A673 (cell line): ENCODE results near the gene BACE2. TPM values are rescaled to one million over a fixed set of nuclear protein-coding genes. Genes with fewer than 3 reads are reported as not detected.

Source experiments
- BruUV-seq: library from RNA; stranded (reverse); fragments of 400-500 nt; replicated peaks from 2 replicates; lab custom pipeline; 2021; lab: Mats Ljungman, UMichigan
- CTCF ChIA-PET: fragments of 300-600 bp; sonication (Branson Sonifier 250); formaldehyde crosslinking; loops from one replicate; lab custom pipeline; 2022; ENCODE audit warnings: antibody characterized with exemption; lab: Charles Lee
- POLR2A ChIA-PET: fragments of 300-600 bp; sonication (Branson Sonifier 250); formaldehyde crosslinking; loops from one replicate; lab custom pipeline; 2022; ENCODE audit warnings: antibody characterized with exemption; ENCODE audit not compliant: low non-redundant PET; lab: Charles Lee
- DNase-seq: peaks from one replicate; pipeline ENCODE4 v3.0.0-alpha.2; 2015; ENCODE audit warnings: low spot score
- H3K27ac ChIP-seq: fragments of 200-600 bp; sonication (generic); 2 replicates; pipeline ENCODE4 v1.5.1; 2016; ENCODE audit warnings: mixed run types, low read depth, mild to moderate bottlenecking, mixed read lengths, antibody characterized with exemption, low read length; ENCODE audit not compliant: poor library complexity, severe bottlenecking
- H3K27me3 ChIP-seq: fragments of 200-600 bp; sonication (generic); replicated peaks from 2 replicates; pipeline ENCODE4 v1.6.1; 2017; ENCODE audit warnings: mixed run types, low read depth, mild to moderate bottlenecking, mixed read lengths, antibody characterized with exemption, low read length; ENCODE audit not compliant: insufficient read depth, poor library complexity
- H3K36me3 ChIP-seq: fragments of 200-600 bp; sonication (generic); 2 replicates; pipeline ENCODE4 v1.6.1; 2016; ENCODE audit warnings: mixed run types, mild to moderate bottlenecking, mixed read lengths, antibody characterized with exemption, low read length; ENCODE audit not compliant: insufficient read depth, poor library complexity, severe bottlenecking
- H3K4me1 ChIP-seq: fragments of 200-600 bp; sonication (generic); 2 replicates; pipeline ENCODE4 v1.6.1; 2017; ENCODE audit warnings: mixed run types, mild to moderate bottlenecking, mixed read lengths, antibody characterized with exemption, low read length; ENCODE audit not compliant: insufficient read depth, poor library complexity, severe bottlenecking
- H3K4me3 ChIP-seq: fragments of 200-600 bp; sonication (generic); 2 replicates; pipeline ENCODE4 v1.5.1; 2016; ENCODE audit warnings: low read depth, mixed run types, mild to moderate bottlenecking, mixed read lengths, low read length; ENCODE audit not compliant: poor library complexity, severe bottlenecking
- H3K9me3 ChIP-seq: fragments of 200-600 bp; sonication (generic); 2 replicates; pipeline ENCODE4 v1.6.1; 2016; ENCODE audit warnings: mixed run types, low read depth, mild to moderate bottlenecking, mixed read lengths, antibody characterized with exemption, low read length; ENCODE audit not compliant: poor library complexity, severe bottlenecking
- EZH2 ChIP-seq: fragments of 200-600 bp; sonication (generic); IDR thresholded peaks from 2 replicates; pipeline ENCODE4 v1.6.1; 2017; ENCODE audit warnings: borderline replicate concordance, low read depth, mild to moderate bottlenecking, mixed read lengths, antibody characterized with exemption, low read length; ENCODE audit not compliant: poor library complexity, severe bottlenecking
- intact Hi-C: fragments of 100-400 bp; cut with micrococcal nuclease; formaldehyde crosslinking; loops from one replicate; pipeline ENCODE4 v1.10.0; 2022; ENCODE audit not compliant: unreplicated experiment
- total RNA-seq: library from RNA; stranded (reverse); gene quantifications from 2 replicates; pipeline ENCODE4 v1.2.3, GENCODE V29; 2021
- TF ChIP-seq, protein P1 (sequence below): fragments of 300-800, 200-600 bp; sonication (generic); conservative IDR thresholded peaks from 2 replicates; pipeline ENCODE4 v1.5.1; 2017; ENCODE audit warnings: low read depth, mild to moderate bottlenecking, antibody characterized with exemption, low read length, moderate library complexity, mixed read lengths

BACE2 gene
- total RNA-seq, 1 experiment from 2014 or later = 6.9 TPM

DNA sequence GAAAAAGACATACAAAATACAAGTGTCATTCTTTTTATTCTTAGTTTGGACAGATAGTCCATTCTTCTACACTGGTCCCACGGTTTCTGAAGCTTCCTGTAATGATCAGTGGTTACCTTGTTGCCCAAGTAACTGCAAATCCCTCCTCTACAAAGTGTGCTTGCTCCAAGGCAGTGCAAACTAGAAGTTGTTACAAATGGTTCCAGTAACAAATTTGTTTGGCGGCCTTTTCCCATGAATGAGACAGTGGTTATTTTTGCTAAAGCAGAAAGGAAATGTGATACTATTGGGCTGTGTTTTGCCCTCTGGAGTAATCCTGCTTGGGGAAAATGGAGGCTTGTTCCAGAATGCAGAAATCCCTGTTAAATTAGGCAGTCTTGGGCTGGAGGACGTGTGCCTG, 8.9 kb downstream of the BACE2 start:
- Histone ChIP-seq H3K4me3 (no peak overlapping the region), H3K9me3 (no peaks in the 10 kb centered on the region), H3K27ac (no peak overlapping the region), H3K4me1 (no peaks in the 10 kb centered on the region), H3K36me3 (no peaks in the 10 kb centered on the region), H3K27me3 (no peaks in the 10 kb centered on the region)
- no peak for TF ChIP-seq EZH2
- TF ChIP-seq, protein P1, sequence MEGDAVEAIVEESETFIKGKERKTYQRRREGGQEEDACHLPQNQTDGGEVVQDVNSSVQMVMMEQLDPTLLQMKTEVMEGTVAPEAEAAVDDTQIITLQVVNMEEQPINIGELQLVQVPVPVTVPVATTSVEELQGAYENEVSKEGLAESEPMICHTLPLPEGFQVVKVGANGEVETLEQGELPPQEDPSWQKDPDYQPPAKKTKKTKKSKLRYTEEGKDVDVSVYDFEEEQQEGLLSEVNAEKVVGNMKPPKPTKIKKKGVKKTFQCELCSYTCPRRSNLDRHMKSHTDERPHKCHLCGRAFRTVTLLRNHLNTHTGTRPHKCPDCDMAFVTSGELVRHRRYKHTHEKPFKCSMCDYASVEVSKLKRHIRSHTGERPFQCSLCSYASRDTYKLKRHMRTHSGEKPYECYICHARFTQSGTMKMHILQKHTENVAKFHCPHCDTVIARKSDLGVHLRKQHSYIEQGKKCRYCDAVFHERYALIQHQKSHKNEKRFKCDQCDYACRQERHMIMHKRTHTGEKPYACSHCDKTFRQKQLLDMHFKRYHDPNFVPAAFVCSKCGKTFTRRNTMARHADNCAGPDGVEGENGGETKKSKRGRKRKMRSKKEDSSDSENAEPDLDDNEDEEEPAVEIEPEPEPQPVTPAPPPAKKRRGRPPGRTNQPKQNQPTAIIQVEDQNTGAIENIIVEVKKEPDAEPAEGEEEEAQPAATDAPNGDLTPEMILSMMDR = no peak
- BruUV-seq = no TSS peak
- intact Hi-C loops = no loop called here
- DNase-seq = no peak
- ChIA-PET CTCF (no interaction called here), POLR2A (no interaction called here)

DNA sequence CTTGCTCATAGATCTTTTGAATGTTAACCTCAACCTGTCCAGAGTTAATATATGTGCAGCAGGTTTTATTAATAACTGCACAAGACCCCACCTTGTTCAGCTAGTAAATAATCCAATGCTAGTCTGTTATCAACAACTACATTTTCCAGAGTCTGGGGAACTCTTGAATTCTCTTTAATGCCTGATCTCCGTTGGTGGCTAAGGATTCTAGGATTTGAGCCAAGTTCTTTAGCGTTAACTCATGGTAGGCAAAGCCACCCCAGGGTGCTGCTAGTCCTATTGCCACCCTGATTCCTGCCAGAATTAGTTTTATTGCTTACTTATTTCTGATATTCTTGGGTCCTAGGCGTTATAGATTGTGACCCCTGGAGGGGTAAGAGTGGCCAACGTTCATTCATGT, 12.8 kb downstream of the BACE2 start:
- H3K4me3 ChIP-seq = no peak overlapping the region
- TF ChIP-seq, protein P1 = no peak
- no peak for TF ChIP-seq EZH2
- no peaks in the 10 kb centered on the region for H3K4me1 ChIP-seq
- CTCF ChIA-PET = no interaction called here
- POLR2A ChIA-PET = no interaction called here
- H3K9me3 ChIP-seq = no peaks in the 10 kb centered on the region
- intact Hi-C loops = no loop called here
- no peaks in the 10 kb centered on the region for H3K36me3 ChIP-seq
- BruUV-seq = no TSS peak
- no peaks in the 10 kb centered on the region for H3K27me3 ChIP-seq
- no peak for DNase-seq
- H3K27ac ChIP-seq = no peak overlapping the region

DNA sequence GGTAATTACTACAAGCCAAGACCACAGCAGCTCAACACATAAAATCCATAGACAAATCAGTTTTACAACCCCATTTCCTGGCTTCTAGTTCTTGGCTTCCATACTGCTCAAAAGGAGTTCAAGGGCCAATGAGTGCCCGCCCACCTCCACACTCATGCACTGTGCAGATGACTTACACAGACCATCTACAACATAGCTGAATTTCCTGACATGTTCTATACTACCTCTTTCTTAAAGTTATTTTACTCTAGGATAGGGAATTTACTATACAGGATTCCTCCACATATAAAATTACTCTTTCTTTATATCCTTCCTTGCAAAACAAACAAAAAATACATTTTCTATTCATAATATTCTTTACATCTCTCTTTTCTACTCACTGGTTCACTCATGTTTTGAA, 14.6 kb downstream of the BACE2 start:
- Histone ChIP-seq H3K9me3 (no peaks in the 10 kb centered on the region), H3K4me3 (no peak overlapping the region), H3K4me1 (no peaks in the 10 kb centered on the region), H3K36me3 (no peaks in the 10 kb centered on the region), H3K27me3 (no peaks in the 10 kb centered on the region), H3K27ac (no peak overlapping the region)
- TF ChIP-seq, protein P1 = no peak
- no peak for TF ChIP-seq EZH2
- DNase-seq = no peak
- intact Hi-C loops = no loop called here
- ChIA-PET POLR2A (no interaction called here), CTCF (no interaction called here)
- BruUV-seq = no TSS peak
